ENCODE results near the gene RPL19.

- TF ChIP-seq, protein P1, sequence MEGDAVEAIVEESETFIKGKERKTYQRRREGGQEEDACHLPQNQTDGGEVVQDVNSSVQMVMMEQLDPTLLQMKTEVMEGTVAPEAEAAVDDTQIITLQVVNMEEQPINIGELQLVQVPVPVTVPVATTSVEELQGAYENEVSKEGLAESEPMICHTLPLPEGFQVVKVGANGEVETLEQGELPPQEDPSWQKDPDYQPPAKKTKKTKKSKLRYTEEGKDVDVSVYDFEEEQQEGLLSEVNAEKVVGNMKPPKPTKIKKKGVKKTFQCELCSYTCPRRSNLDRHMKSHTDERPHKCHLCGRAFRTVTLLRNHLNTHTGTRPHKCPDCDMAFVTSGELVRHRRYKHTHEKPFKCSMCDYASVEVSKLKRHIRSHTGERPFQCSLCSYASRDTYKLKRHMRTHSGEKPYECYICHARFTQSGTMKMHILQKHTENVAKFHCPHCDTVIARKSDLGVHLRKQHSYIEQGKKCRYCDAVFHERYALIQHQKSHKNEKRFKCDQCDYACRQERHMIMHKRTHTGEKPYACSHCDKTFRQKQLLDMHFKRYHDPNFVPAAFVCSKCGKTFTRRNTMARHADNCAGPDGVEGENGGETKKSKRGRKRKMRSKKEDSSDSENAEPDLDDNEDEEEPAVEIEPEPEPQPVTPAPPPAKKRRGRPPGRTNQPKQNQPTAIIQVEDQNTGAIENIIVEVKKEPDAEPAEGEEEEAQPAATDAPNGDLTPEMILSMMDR (optimal IDR thresholded peaks at IDR 0.05 in 1 of 3, IDR thresholded peaks at IDR 0.05 in 1 of 3, conservative IDR thresholded peaks at IDR 0.05 in 1 of 3; ENCODE audit: extremely low read depth in 1 of 3, insufficient read depth in 2 of 3, low read length in 3 of 3): no peak
- TF ChIP-seq EZH2 (IDR thresholded peaks at IDR 0.05; ENCODE audit: low read length): no peak
Measured at GRCh38 chr17:39165841-39166349, 34.2 kb upstream of the RPL19 start, which contains the start of gene ARL5C.

Data from keratinocyte (primary cell).